HG03439 (cell line): Measurements from ENCODE around the gene KCNB1.
"Not testable (repeated sequence)": the region's sequence is repeated elsewhere in the genome, so short reads cannot be mapped to it uniquely, and the experiment has no call there.

Experiments used
- ATAC-seq: cut with Tn5 transposase; IDR thresholded peaks from one replicate; pipeline ENCODE4 v1.9.1; 2021; ENCODE audit warnings: mild to moderate bottlenecking, moderate library complexity; ENCODE audit not compliant: unreplicated experiment

Gene KCNB1

GRCh38 chr20:49330701-49331615 lies 151.5 kb downstream of the KCNB1 start:
- ATAC-seq = no peak

- ATAC-seq = no peak
These were observed 153.7 kb downstream of the KCNB1 start for GRCh38 chr20:49328790-49329189.

- no peak for ATAC-seq
These were observed 156.4 kb downstream of the KCNB1 start for GRCh38 chr20:49326026-49326425.

- no peak for ATAC-seq
These were observed 158.2 kb downstream of the KCNB1 start for GRCh38 chr20:49324306-49324705.

GRCh38 chr20:49323622-49324238 lies 158.7 kb downstream of the KCNB1 start:
- ATAC-seq = no peak

GRCh38 chr20:49320460-49320859 lies 162.0 kb downstream of the KCNB1 start:
- no peak for ATAC-seq

- no peak for ATAC-seq
These were observed 163.2 kb downstream of the KCNB1 start for GRCh38 chr20:49319208-49319809.

- ATAC-seq = no peak
These were observed 163.8 kb downstream of the KCNB1 start for GRCh38 chr20:49318430-49319207.

- ATAC-seq = no peak
These were observed 164.4 kb downstream of the KCNB1 start for GRCh38 chr20:49318091-49318429.

GRCh38 chr20:49316704-49317103 lies 165.8 kb downstream of the KCNB1 start:
- no peak for ATAC-seq

GRCh38 chr20:49315580-49315979 lies 166.9 kb downstream of the KCNB1 start:
- ATAC-seq = no peak

GRCh38 chr20:49314052-49314451 lies 168.4 kb downstream of the KCNB1 start:
- not testable (repeated sequence) for ATAC-seq
